Cardiac fibroblast (primary cell): ENCODE results near the gene IQCC.

Source experiments
- DNase-seq, 2 donors: peaks; one replicate each; pipeline versions ENCODE4 v3.0.0 to v3.0.0-alpha.2; 2010; ENCODE audit warnings: low read depth in 2 of 2
- H3K4me3 ChIP-seq, 2 donors: replicated peaks in 1 of 2; 1 replicate in 1 of 2; 2 replicates in 1 of 2; pipeline ENCODE4 v1.5.1; 2011; ENCODE audit warnings: low read depth in 2 of 2, low read length in 2 of 2, mild to moderate bottlenecking in 2 of 2, moderate library complexity in 1 of 2
- TF ChIP-seq, protein P1 (sequence below): IDR thresholded peaks from one replicate; pipeline ENCODE4 v1.5.1; 2011; ENCODE audit warnings: low read depth, mild to moderate bottlenecking, low read length, inconsistent platforms

IQCC gene

DNA sequence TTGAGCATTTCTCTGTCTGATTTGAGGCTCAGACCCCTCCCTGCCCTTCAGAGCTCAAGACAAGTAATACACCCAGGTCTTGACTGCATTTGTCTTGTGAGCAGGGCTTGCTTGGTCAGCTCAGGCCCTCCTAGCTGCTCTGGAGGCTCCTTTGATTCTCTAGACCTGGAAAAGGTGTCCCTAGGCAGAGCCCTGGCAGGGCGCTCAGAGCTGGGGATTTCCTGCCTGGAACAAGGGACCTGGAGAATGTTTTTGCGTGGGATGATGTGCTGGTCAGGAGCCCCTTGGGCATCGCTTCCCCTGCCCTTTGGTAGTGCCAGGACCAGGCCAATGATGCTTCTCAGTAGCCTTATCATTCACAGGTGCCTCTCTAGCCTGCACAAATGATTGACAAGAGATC is 9.9 kb upstream of the IQCC start:
- no peak for DNase-seq
- TF ChIP-seq, protein P1, sequence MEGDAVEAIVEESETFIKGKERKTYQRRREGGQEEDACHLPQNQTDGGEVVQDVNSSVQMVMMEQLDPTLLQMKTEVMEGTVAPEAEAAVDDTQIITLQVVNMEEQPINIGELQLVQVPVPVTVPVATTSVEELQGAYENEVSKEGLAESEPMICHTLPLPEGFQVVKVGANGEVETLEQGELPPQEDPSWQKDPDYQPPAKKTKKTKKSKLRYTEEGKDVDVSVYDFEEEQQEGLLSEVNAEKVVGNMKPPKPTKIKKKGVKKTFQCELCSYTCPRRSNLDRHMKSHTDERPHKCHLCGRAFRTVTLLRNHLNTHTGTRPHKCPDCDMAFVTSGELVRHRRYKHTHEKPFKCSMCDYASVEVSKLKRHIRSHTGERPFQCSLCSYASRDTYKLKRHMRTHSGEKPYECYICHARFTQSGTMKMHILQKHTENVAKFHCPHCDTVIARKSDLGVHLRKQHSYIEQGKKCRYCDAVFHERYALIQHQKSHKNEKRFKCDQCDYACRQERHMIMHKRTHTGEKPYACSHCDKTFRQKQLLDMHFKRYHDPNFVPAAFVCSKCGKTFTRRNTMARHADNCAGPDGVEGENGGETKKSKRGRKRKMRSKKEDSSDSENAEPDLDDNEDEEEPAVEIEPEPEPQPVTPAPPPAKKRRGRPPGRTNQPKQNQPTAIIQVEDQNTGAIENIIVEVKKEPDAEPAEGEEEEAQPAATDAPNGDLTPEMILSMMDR, result no peak
- no peak overlapping the region for H3K4me3 ChIP-seq

DNA sequence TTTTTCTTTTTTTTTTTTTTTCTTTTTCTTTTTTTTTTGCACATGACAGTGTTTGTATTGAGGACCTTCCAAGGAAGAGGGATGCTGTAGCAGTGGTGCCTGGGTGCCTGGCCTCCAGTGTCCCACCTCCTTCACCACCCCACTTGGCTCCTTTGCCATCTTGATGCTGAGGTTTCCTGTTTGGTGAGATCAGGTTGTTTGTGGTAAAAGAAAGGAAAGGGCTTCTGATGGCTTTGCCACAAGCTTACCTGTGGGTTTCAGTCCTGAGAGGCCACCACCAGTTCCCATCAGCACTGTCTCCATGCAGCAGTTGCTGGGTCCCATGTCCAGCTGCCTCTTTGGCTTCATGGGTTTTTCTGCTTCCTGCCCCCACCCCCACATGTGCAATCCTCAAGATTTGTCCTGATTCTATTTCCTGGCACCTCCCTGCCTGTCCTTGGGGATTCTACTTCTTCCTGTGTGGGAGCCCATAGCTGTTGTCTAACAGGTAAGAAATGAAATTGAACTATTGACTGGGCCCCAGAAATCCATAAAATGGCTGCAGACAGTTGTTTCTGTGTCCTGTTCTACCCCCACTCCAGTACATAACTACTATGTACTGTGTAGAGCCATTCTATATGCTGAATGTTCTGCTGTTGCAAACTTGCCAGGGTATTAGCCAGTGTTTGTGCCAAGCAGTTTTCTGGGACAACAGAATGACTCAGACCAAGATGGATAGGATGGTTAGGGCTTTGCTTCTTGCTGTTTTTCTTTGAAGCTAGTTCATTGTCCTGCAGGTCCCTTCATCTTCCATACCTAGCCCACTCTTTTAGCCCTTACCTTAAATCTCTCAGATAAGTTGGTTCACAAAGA is 9.3 kb upstream of the IQCC start:
- peak in 1 of 2 donors; percentile 53 for DNase-seq
- TF ChIP-seq, protein P1, result no peak
- no peak overlapping the region for H3K4me3 ChIP-seq

DNA sequence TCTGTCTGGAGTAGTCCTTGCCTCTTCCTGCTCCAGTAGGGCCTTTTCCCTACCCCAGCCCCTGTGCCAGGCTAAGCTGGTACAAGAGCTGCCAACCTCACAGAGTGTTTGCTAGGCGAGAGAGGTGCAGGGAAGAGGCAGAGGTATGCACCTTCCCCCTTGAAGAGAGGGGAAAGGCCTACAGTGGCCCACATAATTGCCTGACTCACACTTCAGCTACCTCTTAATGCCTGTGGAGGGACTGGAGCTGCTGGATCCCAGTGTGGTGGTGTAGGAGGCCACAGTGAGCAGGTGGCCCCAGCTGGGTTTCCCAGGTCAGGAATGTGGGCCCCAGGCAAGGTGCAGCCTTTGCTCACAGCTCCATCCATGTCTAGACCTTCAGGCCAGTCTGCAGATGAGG is 8.4 kb upstream of the IQCC start:
- TF ChIP-seq, protein P1, result no peak
- no peak overlapping the region for H3K4me3 ChIP-seq
- DNase-seq, result no peak

DNA sequence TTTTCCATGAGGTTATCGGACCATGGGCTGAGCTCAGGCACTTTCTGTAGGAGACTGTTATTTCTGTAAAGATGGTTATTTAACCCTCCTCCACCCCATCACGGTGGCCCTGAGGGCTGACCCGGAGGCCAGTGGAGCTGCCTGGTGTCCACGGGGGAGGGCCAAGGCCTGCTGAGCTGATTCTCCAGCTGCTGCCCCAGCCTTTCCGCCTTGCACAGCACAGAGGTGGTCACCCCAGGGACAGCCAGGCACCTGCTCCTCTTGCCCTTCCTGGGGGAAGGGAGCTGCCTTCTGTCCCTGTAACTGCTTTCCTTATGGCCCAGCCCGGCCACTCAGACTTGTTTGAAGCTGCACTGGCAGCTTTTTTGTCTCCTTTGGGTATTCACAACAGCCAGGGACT is 7.6 kb upstream of the IQCC start:
- TF ChIP-seq, protein P1, result no peak
- no peak for DNase-seq
- H3K4me3 ChIP-seq, result no peak overlapping the region

DNA sequence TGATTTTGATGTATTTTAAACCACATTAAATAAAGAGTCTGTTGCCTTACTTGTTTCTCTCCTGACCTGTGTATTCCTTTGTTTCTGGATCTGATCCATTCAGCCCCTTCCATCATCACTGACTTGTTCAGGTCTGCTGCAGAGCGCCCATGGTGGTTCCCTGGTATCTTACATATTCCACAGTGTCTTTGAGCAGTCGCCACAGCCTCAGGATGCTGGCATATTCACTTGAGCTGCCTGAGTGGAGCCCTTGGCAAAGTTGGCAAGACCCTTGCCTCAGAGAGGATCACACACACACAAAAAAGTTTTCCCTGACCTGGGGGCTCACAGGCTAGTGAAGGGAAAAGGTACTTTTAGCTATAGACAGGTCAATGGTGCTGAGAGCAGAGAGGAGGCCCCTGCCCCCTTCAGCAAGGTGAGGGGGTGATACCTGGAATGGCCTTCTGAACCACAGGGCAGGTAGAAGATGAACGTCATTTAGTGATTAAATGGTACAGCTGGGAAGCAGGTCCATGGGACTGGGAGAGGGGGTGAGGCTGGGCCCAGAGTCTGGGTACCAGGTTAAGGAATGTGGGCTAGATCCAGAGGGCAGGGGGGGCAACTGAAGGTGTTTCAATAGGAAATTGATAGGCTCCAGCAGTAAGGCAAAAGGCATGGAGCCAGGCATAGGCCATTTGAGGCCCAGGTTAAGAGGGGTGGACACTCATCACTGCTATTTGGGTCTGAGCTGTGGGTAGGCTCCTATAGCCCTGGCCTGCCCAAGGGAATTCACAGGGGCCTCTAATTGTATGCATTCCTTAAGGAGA is 7.0 kb upstream of the IQCC start:
- no peak for DNase-seq
- H3K4me3 ChIP-seq, result no peak overlapping the region
- TF ChIP-seq, protein P1, result no peak

DNA sequence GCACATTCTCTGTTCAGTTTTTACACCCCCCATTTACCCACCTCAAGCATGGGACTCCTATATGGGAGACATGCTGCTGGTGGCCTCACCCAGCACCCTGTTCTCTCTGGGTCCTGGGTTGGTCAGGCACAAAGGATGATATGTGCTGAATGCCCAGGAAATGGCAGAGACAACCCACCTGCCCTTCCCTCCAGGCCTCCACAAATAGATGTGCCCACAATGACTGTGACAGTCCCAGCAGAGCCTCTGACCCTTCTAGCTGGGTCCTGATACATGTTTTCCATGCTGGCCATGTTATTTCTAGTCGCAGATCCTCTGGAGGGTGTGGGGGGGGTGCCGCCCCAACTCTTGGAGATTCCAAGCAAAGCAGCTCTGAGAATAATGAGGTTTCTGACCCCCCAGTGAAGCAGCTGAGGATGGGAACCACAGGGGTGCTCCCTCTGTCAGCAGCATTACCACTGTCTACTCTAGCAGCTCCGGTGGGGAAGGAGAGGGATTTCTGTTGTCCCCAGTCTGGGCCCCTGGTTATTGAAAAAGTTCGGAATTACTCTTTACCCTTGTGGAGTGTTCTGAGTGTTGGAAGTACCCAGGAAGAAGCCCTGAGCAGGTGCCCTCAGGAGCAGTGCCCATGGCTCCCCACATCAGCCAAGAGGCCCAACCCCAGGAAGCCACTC is 6.3 kb upstream of the IQCC start:
- no peak overlapping the region for H3K4me3 ChIP-seq
- TF ChIP-seq, protein P1, result no peak
- no peak for DNase-seq
